Mesothelial cell of epicardium (in vitro differentiated cells): ENCODE data around the gene HHATL. TPM values are rescaled to one million over a fixed set of nuclear protein-coding genes. Genes with fewer than 3 reads are reported as not detected.
A peak's percentile ranks its signal among the peaks of the same experiment; 100 is the strongest.

Experiments used
- DNase-seq, 2 experiments: peaks; one replicate each; pipeline ENCODE4 v3.0.0; 2021; ENCODE audit warnings: low spot score in 2 of 2; ENCODE audit not compliant: unreplicated experiment in 2 of 2
- H3K27ac Mint-ChIP-seq: 2 replicates; pipeline ENCODE4 v1.8.0; 2021; ENCODE audit warnings: mixed read lengths
- H3K27me3 Mint-ChIP-seq: 2 replicates; pipeline ENCODE4 v1.8.0; 2021; ENCODE audit warnings: low read depth, mixed read lengths
- H3K36me3 Mint-ChIP-seq: 2 replicates; pipeline ENCODE4 v1.8.0; 2021; ENCODE audit warnings: mixed read lengths
- H3K4me1 Mint-ChIP-seq: 2 replicates; pipeline ENCODE4 v1.8.0; 2021; ENCODE audit warnings: mixed read lengths
- H3K4me3 Mint-ChIP-seq: 2 replicates; pipeline ENCODE4 v1.8.0; 2021; ENCODE audit warnings: mild to moderate bottlenecking, moderate library complexity, mixed read lengths
- H3K9me3 Mint-ChIP-seq: 2 replicates; pipeline ENCODE4 v1.8.0; 2021; ENCODE audit warnings: mixed read lengths
- total RNA-seq: library from RNA; stranded (reverse); gene quantifications from 3 replicates; pipeline ENCODE4 v1.2.1, GENCODE V29; 2021
- TF ChIP-seq, protein P1 (sequence below): fragments of 200-600 bp; sonication (generic); IDR thresholded peaks from one replicate; pipeline ENCODE4 v1.5.0; 2021; ENCODE audit warnings: antibody characterized with exemption; ENCODE audit not compliant: unreplicated experiment

HHATL gene
- total RNA-seq, 1 donor from 2014 or later = not detected

- peaks cover 21% of the 10 kb centered on the region for H3K36me3 Mint-ChIP-seq
- no peak overlapping the region for H3K4me3 Mint-ChIP-seq
- DNase-seq = no peak
- H3K9me3 Mint-ChIP-seq = no peaks in the 10 kb centered on the region
- TF ChIP-seq, protein P1, sequence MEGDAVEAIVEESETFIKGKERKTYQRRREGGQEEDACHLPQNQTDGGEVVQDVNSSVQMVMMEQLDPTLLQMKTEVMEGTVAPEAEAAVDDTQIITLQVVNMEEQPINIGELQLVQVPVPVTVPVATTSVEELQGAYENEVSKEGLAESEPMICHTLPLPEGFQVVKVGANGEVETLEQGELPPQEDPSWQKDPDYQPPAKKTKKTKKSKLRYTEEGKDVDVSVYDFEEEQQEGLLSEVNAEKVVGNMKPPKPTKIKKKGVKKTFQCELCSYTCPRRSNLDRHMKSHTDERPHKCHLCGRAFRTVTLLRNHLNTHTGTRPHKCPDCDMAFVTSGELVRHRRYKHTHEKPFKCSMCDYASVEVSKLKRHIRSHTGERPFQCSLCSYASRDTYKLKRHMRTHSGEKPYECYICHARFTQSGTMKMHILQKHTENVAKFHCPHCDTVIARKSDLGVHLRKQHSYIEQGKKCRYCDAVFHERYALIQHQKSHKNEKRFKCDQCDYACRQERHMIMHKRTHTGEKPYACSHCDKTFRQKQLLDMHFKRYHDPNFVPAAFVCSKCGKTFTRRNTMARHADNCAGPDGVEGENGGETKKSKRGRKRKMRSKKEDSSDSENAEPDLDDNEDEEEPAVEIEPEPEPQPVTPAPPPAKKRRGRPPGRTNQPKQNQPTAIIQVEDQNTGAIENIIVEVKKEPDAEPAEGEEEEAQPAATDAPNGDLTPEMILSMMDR = no peak
- H3K27me3 Mint-ChIP-seq = no peaks in the 10 kb centered on the region
- peaks cover 31% of the 10 kb centered on the region for H3K4me1 Mint-ChIP-seq
- peak overlapping the region; percentile 76 for H3K27ac Mint-ChIP-seq
These were observed 52.8 kb downstream of the HHATL start for GRCh38 chr3:42649783-42650182.

GRCh38 chr3:42649006-42649405, 53.6 kb downstream of the HHATL start:
- H3K4me3 Mint-ChIP-seq = no peak overlapping the region
- DNase-seq = no peak
- peaks cover 25% of the 10 kb centered on the region for H3K36me3 Mint-ChIP-seq
- no peaks in the 10 kb centered on the region for H3K27me3 Mint-ChIP-seq
- no peaks in the 10 kb centered on the region for H3K9me3 Mint-ChIP-seq
- H3K27ac Mint-ChIP-seq = peak overlapping the region; percentile 57
- TF ChIP-seq, protein P1 = no peak
- peaks cover 31% of the 10 kb centered on the region for H3K4me1 Mint-ChIP-seq

GRCh38 chr3:42647821-42648459, 54.7 kb downstream of the HHATL start:
- Mint-ChIP-seq H3K27ac (peak overlapping the region; percentile 74), H3K9me3 (no peaks in the 10 kb centered on the region), H3K4me3 (no peak overlapping the region), H3K36me3 (peaks cover 35% of the 10 kb centered on the region), H3K27me3 (no peaks in the 10 kb centered on the region), H3K4me1 (peaks cover 22% of the 10 kb centered on the region)
- TF ChIP-seq, protein P1 = no peak
- DNase-seq = no peak

Other genes with a start within 250 kb of the HHATL start
- 2.1 to 2.8 TPM (median 2.3 TPM) in 3 replicates for gene VIPR1, start 200.2 kb downstream of the HHATL start, total RNA-seq
- 39.6 to 44.7 TPM (median 42.6 TPM) in 3 replicates for gene SEC22C, start 120.8 kb downstream of the HHATL start, total RNA-seq
- gene SS18L2, start 111.9 kb downstream of the HHATL start, total RNA-seq = 19.1 to 21.0 TPM (median 19.6 TPM) in 3 replicates
- gene NKTR, start 102.1 kb downstream of the HHATL start, total RNA-seq = 185 to 201 TPM (median 192 TPM) in 3 replicates
- gene ZBTB47, start 49.1 kb downstream of the HHATL start, total RNA-seq = 22.4 to 23.6 TPM (median 23.0 TPM) in 3 replicates
- not detected in 3 replicates for gene KLHL40, start 17.3 kb downstream of the HHATL start, total RNA-seq
- gene CCDC13, start 70.5 kb upstream of the HHATL start, total RNA-seq = 0.55 to 0.90 TPM (median 0.60 TPM) in 3 replicates
- gene HIGD1A, start 101.7 kb upstream of the HHATL start, total RNA-seq = 62.0 to 72.2 TPM (median 63.9 TPM) in 3 replicates
- 1.2 to 2.2 TPM (median 1.6 TPM) in 3 replicates for gene ACKR2, start 106.6 kb upstream of the HHATL start, total RNA-seq
- gene CYP8B1, start 173.1 kb upstream of the HHATL start, total RNA-seq = not detected in 3 replicates
- 0.18 to 0.63 TPM (median 0.45 TPM) in 3 replicates for gene ZNF662, start 203.3 kb upstream of the HHATL start, total RNA-seq